Left lobe of liver (tissue), 2 donors: Measurements from ENCODE around the gene PHGDH. TPM values are rescaled to one million over a fixed set of nuclear protein-coding genes. Genes with fewer than 3 reads are reported as not detected.
"Not testable (repeated sequence)": the region's sequence is repeated elsewhere in the genome, so short reads cannot be mapped to it uniquely, and the experiment has no call there.

Experiments used
- ATAC-seq: fragments of 200-7000 bp; cut with Tn5 transposase; one replicate; pipeline ENCODE4 v1.9.1; 2020; ENCODE audit warnings: mild to moderate bottlenecking, moderate library complexity
- DNase-seq: peaks from one replicate; pipeline ENCODE4 v3.0.0-alpha.2; 2020; ENCODE audit warnings: low spot score
- total RNA-seq: library from RNA; stranded (reverse); gene quantifications from one replicate; pipeline ENCODE4 v1.2.1, GENCODE V29; 2021
- donor health status: DM: no; HTN: no; CAD: no; lungs with moderate emphysema.
- donor health status: DM: no; HTN: yes; CAD: no.

Gene PHGDH
- total RNA-seq, 1 donor from 2014 or later = 76.3 TPM

DNA sequence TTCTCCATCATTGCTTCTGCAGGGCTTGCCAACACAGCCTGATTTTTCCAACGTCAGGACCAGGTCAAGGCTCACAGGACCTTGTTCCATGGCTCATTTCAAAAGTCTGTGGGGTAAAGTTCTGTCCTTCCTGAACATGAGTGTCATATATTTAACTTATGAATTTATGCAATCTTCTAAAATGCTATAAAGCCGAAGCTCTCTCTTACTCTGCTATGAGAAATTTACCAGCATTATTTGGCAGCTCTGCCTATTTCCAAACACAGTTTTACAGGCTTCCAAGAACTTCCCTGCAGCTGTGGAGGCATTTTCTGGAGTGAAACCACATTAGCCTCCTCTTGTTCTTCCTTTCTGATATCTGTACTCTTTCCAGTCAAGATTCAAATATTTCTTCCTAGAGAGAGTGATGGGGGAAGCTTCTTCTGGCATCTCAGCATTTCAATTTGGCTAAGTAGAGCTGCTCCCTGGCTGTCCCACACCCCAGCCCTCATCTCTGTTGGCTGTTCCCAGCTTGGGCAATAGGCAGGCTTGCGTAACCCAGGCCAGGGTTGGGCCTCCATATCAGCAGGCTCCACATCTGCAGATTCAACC, 72.6 kb downstream of the PHGDH start:
- DNase-seq = peak; percentile 96
- peak; percentile 56 for ATAC-seq

DNA sequence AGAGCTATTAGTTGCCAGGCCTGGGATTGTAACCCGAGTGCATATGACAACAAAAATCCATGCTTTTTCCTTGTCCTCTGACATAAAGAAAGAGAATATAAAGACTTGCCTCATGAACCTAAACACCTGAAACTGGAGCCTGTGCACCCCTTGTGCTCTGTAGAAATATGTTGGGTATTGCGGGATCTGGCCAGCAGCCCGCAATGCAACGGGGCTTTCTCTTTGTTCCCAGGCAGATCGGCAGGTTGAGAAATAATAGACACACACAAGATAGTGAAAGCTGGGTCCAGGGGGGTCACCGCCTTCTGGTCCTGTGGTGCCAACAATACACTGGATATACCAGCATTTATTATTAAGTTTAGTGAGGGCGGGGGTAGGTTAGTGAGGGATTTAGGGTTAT, 74.3 kb downstream of the PHGDH start:
- ATAC-seq = peak; percentile 3
- DNase-seq = peak; percentile 63

DNA sequence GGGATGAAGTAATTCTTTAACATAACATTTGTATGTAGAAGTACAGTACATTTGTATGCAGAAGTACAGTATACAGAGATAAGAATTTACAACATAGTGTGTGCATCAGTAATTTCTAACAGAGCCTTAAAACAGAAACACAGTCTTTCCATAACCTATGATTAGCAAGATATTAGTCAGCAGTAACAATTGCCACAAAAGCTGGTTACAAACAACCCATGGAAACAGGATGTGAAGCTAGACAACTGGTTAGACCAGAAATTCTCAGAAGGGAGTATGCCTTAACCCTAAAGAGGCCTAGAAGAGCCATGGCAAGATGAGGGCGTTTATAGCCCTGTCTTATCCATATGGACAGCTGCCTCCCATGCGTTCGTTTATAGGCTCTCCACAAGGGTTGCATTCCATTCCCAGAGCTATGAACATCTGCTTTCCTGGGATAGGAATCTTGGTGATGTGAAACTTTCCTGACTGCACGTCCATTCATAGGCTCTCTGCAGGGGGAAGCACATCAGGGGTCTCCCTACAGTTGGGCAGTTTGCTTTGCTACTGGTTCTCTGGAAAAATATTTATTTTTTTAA, 74.8 kb downstream of the PHGDH start:
- ATAC-seq = not testable (repeated sequence)

DNA sequence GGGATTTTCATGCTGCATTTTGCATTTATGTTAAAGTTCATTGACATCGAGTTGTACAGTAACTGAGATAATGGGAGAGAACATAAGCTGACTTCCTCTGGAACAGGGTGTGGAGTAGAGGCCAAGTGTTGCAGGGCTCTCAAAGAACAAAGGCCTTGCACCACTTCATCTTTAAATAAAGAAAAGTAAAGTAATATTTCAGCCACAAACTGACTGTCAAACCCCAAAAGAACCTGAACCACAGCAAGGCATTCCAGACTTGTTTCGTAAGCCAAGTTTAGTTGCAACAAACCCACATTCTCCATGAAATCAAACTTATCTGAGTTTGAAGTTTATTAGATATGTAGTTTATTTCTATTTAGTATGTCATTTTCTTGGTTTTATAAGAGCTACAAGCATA, 76.0 kb downstream of the PHGDH start:
- DNase-seq = no peak
- no peak for ATAC-seq

More for the DNA sequence above, 74.8 kb downstream of the PHGDH start:
- DNase-seq = not testable (repeated sequence)

DNA sequence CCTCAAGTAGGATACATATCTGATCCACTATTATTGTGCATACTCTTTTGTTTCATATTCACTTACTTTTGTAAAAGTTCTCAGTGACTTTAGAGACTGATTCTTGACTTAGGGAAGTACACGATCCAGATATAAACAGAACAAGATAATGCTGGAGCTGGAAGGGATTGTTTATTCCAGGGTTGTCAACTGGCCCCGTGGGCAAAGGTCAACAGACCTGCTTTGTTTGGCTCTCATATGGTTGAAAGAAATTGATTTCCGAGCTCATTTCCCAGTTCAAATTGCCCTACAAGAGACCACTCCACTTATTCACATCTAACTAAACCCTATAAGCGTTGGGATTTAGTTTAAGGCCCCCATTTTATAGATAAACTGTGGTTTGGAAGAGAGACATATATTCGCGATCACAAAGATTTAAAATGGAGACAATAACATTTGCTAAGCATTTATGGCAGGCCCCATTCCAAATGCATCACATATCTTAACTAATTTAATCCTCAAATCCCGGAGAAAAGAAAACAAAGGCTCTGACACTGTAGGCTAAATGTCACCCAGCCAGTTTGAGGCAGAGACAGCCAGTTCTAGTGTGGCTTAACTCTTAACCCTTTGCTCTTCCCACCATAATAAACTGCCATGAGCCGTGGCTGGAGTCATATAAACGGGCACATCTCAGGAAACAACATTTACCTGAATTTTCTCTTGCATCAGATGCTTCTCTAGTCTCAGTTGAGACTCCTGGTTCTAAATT, 78.9 kb downstream of the PHGDH start:
- ATAC-seq (peak; percentile 86), DNase-seq (peak; percentile 83)

DNA sequence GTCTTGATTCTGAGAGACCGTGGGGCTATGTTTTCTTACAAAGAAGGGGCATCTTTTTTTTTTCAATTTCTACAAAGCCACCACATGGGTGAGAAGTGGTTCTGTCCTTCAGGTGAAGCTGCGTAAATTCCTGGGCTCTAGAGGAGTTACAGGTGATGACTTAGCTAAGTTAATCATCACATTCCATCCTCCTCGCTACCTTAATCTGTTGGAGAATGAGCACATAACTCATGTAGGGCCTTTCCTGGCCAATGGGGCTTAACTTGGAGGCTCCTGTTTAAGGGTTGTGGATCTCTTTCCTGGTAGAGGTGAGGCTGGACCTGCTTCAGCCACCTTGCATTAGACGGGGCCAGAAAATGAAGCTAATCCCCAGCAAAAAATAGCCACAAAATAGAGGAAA, 79.6 kb downstream of the PHGDH start:
- peak; percentile 21 for ATAC-seq
- no peak for DNase-seq

Other genes with a start within 250 kb of the PHGDH start
- not detected for gene HSD3B1, start 204.7 kb upstream of the PHGDH start, total RNA-seq
- 3.6 TPM for gene ZNF697, start 63.7 kb upstream of the PHGDH start, total RNA-seq
- gene HMGCS2, start 57.0 kb downstream of the PHGDH start, total RNA-seq = 867 TPM
- gene REG4, start 99.5 kb downstream of the PHGDH start, total RNA-seq = not detected
- gene ADAM30, start 184.6 kb downstream of the PHGDH start, total RNA-seq = not detected